GM21447 (cell line): Measurements from ENCODE around the gene VSTM4.

Source experiments
- ATAC-seq: cut with Tn5 transposase; IDR thresholded peaks from one replicate; pipeline ENCODE4 v1.9.1; 2021; ENCODE audit not compliant: unreplicated experiment

The VSTM4 gene

DNA sequence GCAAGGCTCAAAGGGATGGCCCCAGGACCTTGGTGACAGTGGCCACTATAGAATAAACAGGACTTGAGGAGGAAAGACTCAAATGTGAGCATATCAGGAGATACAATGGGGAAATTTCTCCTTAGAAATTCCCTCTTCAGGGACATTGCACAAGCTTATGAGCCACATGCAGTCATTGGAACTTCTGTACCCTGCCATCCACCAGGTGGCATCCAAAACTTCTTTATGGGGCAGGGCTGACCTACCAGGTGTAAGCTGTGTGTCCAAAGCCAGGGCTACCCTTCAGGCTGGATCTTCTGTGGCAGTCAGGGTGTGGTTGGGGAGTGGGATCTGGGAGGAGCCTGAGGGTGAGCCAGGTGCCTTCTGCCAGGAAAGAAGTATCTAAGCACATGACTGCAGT is 139.1 kb downstream of the VSTM4 start:
- no peak for ATAC-seq

DNA sequence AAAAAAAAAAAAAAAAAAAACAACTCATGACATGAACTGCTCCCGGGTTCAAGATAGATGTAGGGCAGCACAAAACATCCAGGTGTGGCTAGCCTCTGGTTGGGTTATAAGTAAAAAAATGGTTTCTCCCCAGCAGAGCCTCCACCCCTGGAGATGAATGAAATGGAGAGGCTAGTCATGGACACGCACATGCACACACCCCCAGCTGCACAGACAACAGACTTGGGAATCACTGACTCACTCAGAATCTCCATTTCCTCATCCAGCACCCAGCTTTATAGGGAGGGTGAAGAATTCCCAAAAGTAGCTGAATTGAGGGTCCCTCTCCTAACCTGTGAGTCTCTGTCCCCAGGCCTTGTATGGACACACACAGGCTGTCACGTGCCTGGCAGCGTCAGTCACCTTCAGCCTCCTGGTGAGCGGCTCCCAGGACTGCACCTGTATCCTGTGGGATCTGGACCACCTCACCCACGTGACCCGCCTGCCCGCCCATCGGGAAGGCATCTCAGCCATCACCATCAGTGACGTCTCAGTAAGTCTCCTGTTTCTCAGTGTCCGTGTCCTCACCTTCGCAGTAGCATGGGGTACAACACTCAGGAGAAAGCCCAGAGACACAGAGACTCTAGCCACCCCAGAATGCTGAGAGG is 140.7 kb downstream of the VSTM4 start:
- no peak for ATAC-seq

DNA sequence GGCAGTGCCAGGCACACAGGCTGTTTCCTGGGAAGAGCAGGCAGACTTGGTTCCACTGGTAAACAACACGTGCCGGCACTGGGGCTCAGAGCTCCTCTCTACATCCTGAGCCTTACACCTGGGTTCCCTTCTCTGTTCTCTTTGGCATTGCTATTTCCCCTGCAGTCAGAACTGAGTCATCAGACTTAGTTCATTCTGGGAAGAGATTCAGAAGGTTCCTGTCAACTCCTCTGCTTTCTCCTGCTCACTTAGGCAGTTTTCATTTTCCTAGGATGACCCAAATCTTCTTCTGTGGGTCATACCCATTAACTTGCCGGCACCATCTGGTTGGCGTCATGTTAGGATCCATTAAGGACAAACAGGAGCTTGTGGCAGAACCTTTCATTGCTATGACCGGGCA is 142.3 kb downstream of the VSTM4 start:
- no peak for ATAC-seq

DNA sequence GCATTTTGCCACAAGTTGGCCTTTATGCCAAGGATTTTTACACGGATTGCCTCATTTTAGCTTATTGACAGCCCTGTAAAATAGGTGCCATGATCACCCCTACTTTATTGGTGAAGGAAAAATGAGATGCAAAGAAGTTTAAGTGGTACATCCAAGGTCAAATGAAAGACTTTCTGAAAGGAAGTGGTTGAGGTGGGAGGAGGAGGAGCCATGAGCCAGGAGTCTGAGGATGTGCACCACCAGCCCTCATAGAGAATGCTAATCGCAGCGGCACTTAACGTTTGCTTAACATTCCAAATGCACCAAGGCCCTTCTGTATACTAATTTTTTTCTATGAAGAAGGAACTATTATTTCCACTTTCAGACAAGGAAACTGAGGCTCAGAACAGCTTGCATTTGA is 144.7 kb downstream of the VSTM4 start:
- no peak for ATAC-seq

DNA sequence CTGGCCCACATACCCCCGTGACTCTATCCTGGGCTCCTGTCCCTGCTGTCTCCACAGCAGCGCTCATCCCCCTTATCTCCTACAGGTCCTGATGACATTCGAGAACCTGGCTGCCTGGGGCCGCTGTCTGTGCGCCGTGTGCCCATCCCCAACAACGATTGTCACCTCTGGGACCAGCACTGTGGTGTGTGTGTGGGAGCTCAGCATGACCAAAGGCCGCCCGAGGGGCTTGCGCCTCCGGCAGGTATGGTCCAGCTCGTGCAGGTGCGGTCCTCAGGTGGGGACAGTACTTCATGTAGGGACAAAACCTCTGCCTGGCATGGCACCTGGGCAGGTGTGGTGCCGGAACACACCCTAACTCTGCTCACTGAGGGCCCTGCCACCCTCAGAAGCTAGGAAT is 145.3 kb downstream of the VSTM4 start:
- ATAC-seq: no peak

DNA sequence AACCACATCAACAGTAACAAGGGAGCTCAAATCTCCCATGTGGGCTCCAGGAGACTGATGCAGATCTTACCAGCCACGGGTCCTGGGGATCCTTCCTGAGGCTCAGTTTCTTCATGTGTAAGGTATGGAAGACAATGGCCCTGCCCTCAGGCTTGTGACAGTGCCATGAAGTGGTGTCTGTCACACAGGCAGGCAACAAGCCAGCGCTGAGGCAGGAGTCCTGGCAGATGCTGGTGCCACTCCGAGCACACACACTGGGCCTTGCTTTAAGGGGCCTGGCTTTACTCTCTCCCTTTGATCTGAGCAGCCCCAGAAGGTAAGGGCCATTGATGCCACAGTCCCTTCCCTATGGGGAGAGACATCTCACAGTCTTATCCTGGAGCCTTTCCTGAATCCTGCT is 147.3 kb downstream of the VSTM4 start:
- ATAC-seq: no peak

DNA sequence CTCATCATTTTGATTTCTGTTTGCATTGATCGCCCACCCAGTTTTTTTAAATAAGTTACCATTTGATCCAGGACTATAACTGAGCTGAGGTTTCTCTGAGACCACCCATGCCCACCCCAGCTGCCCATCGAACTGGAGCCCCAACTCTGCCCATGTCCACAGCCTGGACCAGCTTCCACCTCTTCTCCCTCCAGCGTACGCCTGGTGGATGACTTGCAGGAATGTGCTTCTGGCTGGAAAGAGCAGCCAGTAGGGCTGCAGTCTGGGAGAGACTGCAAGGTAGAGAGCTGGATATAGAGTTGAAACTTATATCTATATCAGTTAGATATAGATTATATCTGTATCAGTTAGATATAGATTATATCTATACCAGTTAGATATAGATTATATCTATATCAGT is 149.9 kb downstream of the VSTM4 start:
- ATAC-seq: no peak
